HG03342 (cell line): ENCODE data around the gene GPR3.

Experiments
- ATAC-seq: cut with Tn5 transposase; IDR thresholded peaks from one replicate; pipeline ENCODE4 v1.9.1; 2021; ENCODE audit warnings: mild to moderate bottlenecking, moderate library complexity; ENCODE audit not compliant: unreplicated experiment

The GPR3 gene, protein sequence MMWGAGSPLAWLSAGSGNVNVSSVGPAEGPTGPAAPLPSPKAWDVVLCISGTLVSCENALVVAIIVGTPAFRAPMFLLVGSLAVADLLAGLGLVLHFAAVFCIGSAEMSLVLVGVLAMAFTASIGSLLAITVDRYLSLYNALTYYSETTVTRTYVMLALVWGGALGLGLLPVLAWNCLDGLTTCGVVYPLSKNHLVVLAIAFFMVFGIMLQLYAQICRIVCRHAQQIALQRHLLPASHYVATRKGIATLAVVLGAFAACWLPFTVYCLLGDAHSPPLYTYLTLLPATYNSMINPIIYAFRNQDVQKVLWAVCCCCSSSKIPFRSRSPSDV

DNA sequence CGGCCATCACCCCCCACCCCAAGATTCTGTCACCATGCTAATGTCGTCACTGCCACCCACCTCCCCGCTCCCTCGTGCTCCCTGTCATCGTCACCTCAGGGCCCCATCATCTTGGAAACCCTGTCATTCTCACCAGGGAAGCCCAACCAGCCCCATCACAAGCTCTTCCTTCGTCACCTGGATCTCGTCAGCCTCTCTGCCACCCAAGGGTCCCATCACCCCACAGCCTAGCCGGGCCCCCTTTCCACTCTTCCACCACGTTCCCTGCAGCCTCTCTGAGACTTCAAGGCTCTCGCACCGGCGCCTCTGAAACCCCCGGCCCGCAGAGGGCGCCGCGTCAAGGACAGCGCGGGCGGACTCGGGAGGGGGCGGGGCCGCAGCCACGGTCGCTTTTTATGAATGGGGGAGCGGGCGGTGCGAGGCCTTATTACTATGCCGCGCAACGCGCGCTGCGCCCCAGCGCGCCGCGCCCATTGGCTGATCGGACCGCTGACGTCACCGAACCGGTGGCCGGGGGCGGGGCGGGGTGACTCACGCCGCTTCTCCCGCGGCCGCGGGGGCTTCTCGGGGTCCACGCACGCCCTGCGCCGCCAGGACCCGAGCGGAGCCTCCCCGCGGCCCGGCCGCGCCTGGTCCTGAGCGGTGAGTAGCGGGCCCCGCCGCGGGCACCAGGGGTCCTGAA is at the start of gene GPR3:
TSS of gene GPR3 (plus strand) at position 527 of the 682 bp plus-strand sequence. CDS start 1,177 bp downstream, outside the sequence.
- peak; percentile 73 for ATAC-seq

DNA sequence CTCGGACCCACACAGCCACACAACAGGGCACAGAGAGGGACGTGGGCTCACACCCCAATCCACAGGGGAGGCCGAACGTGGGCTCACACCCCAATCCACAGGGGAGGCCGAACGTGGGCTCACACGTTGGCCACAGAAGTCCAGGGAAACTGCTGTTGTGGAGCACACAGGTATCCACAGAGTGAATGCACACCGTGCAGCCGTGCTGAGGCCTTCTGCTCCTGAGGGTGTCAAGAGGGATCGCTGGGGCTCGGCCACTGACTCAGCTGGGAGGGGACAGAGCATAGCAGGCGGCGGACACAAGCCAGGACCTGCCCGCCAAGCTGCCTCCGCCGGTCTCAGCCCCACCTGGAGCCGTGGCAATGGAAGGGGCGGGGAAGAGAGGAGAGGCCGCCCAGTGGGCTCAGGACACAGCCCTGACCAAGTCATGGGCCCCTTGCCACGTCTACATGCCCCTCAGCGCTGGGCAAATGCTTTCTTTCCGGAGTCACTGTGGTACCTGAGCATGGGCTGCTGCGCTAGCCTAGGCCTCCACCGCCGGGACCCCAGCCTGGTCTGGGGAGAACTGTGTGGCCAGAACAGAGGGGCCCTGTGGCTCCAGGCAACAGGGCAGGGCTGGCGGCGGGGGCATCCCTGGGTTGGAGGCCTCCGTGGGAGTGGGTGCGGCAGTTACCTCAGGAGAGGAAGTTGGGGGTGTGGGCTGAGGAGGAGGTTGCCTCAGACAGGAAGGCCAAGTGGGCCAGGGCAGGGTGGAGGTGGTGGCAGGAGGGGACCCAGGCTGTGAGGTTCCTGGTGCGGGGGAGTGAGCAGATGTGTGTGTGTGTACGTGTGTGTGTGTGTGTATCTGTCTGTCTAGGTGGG is 49.4 kb upstream of the GPR3 start:
- ATAC-seq: no peak

DNA sequence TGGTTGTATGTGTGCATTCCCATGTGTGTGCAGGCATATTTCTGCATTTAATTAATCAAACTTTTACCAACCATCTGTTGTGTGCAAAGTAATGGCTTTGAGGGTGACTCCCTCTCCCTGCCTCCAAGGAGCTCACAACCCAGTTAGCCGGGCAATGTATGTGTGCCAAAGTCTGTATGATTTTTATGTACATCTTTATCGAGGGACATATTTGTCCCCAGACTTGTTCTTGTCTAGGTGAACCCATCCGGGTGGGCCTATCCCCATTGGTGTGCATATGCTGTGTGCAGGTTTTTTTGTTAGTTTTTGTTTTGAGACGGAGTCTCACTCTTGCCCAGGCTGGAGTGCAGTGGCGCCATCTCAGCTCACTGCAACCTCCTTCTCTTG is 48.8 kb upstream of the GPR3 start:
- no peak for ATAC-seq

DNA sequence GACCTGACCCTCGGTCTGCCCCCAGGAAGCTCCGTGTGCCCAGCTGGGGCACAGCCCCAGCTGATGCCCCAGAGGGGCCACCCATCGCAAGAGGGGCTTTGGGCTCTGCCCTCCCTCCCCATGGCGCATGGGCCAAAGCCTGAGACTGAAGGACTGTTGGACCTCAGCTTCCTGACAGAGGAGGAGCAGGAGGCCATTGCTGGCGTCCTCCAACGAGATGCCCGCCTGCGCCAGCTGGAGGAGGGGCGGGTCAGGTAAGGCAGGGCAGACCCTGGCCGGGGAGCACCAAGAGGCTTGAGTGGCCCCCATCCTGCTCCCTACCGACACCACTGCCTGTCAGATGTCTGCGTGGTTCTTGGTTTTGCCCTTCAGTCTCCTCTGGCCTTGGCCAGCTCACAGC is 47.1 kb upstream of the GPR3 start:
- no peak for ATAC-seq

DNA sequence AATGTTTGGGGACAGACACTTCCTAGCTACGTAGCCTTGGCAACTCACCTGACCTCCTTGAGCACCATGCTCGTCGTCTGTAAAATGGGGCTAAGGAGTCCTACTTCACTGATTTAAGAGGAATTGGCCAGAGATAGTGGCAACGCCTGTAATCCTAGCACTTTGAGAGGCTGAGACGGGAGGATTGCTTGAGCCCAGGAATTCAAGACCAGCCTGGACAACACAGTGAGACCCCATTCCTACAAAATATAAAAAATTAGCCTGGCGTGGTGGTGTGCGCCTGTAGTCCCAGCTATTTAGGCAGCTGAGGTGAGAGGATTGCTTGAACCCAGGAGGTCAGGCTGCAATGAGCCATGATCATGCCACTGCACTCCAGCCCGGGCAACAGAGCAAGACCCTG is 46.1 kb upstream of the GPR3 start:
- ATAC-seq: no peak

DNA sequence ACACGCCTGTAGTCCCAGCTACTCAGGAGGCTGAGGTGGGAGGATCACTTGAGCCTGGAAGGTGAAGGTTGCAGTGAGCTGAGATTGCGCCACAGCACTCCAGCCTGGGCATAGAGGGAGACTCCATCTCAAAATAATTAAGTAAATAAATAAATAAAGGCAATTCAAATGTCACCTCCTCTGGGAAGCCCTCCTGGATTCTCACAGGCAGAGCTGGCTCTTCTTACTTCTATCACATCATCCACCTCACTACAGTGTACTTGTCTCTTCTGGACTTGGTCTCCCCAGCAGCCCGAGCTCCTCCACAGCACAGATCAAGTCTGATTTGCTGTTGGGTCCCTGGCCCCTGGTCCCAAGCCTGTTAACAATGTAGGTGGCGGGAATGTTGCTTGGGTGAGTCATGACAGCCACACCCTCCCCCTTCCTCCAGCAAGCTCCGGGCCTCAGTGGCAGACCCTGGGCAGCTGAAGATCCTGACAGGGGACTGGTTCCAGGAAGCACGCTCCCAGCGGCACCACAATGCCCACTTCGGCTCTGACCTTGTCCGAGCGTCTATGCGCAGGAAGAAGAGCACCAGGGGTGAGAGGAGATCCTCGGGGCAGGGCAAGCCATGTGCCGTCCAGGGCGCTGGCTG is 45.3 kb upstream of the GPR3 start:
- no peak for ATAC-seq

DNA sequence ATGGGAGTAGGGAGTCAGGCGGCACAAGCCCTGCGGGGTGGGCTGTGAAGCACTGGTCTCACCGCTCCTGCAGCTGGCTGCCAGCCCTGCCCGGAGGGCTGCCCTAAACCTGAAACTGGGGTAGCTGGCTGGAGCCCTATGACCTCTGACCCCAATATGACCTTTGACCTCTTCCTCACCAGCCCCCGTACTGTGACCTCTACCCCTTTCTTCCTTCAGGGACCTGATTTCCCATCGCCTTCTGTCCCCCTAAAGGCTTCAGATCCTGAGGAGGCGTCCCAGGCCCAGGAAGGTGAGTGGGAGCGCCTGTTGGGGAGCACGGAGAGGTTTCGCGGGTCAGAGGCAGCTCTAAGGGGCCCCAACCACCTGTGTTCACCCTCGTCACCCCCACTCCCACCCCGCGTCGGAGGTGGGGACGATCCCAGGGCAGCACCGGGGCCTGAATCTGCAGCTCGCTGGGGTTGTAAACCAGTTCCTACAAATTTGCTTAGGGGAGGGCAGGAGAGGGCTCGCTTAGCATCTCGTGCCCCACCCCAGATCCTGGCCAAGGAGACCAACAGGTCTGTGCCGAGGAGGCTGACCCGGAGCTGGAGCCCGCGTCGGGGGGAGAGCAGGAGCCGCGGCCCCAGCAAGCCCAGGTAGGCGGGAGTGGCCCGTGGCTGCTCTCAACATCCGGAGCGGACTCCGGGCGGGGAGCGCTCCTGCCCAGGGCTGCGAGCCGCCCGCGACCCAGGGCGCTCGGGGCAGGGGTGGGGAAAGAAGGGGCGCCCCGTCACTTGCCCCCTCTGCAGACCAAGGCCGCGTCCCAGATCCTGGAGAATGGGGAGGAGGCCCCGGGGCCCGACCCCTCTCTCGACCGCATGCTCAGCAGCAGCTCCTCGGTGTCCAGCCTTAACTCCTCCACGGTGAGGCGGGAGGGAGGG is 43.3 kb upstream of the GPR3 start:
- ATAC-seq: no peak

DNA sequence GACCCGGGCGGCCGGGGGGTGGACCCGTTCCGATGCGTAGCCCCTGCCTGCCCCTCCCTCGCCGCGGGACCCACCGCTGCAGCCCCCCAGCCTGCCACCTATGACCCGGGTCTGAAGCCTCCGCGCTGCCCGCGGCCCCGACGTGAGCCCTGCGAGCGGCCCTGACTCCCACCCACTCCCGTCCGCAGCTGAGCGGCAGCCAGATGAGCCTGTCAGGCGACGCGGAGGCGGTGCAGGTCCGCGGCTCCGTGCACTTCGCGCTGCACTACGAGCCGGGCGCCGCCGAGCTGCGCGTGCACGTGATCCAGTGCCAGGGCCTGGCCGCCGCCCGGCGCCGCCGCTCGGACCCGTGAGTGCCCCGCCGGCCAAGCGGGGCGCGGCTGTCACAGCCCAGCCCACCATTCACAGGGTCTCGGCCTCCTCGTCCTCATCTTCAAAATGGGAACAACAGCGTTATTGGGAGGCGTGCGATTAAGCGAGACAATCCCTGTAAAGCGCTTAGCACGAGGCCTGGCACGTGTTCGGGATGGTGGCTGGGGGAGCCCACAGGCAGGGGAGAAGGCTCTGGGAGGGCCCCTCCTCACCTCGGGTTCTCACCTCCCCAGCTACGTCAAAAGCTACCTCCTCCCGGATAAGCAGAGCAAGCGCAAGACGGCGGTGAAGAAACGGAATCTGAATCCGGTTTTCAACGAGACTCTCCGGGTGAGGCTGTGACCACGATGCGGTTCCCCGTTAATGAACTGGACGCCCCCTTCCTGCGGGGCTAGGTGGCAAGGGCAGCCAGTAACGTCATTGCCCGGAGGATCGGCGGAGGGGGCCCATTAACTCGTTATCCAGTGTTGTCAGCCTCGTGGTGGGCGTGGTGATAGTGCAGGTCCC is 42.4 kb upstream of the GPR3 start:
- ATAC-seq: no peak

DNA sequence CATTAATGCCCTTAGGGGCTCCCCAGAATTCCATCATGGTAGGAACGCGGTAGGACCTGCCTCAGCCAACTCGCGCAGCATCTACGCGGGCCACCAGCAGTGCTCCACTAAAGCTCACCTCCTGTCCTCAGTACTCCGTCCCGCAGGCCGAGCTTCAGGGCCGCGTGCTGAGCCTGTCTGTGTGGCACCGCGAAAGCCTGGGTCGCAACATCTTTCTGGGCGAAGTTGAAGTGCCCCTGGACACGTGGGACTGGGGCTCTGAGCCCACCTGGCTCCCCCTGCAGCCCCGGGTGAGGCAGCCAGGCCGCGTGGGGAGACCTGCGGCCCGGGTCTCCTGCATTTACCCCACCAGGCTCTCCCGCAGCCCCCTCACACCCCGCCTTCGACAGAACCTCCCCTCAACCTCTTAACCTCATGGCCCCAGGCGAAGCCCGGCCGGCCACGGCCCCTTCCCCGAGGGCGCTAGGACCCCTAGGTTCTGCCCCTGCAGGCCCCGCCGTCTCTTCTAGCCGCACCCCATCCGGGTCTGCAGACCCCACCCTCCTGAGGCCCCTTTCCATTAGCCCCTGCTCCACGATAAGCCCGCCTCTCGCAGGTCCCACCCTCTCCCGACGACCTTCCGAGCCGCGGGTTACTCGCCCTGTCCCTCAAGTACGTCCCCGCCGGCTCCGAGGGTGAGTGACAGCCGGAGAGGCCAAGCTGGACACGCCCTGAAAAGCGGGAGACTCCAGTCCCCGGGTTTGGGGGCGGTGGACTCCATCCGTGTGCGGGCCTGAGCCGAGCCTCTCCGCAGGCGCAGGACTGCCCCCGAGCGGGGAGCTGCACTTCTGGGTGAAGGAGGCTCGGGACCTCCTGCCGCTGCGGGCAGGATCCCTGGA is 41.5 kb upstream of the GPR3 start:
- no peak for ATAC-seq

DNA sequence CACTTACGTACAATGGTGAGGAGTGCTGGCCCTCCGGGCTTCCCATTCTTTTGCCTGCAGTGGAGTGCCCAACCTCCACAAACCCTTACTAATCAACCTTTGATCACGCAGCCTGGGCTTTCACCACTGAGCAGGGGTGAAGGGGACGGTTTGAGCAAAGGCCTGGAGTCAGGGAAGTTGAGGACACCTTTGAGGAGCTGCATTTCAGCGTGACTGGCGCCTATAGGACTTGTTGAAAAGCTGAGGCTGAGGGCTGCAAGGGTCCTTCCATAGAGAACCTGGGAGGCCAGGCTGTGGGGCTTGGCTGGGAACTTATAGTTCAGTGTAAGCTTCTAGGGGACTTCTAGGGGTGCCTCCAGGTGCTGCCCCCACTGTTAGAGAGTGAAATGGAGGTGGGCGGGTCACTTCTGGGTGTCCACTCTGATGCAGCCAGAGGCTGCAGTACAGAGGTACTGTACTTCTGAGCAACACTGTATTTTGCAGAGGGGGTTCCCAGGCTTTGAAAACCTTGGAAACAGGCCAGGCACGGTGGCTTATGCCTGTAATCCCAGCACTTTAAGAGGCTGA is 40.8 kb upstream of the GPR3 start:
- ATAC-seq: no peak

DNA sequence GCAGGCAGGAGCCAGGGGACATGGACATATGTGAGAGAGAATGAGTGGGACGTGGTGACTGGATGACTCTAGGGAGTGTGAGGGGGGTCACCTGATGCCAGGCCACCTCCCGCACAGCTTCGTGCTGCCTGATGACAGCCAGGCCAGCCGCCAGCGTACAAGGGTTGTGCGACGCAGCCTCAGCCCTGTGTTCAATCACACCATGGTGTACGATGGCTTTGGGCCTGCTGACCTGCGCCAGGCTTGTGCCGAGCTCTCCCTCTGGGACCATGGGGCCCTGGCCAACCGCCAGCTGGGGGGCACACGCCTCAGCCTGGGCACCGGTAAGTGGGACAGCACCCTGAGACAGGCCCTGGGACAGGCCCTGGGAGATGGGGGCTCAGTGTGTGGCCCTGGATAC is 39.3 kb upstream of the GPR3 start:
- ATAC-seq: no peak

DNA sequence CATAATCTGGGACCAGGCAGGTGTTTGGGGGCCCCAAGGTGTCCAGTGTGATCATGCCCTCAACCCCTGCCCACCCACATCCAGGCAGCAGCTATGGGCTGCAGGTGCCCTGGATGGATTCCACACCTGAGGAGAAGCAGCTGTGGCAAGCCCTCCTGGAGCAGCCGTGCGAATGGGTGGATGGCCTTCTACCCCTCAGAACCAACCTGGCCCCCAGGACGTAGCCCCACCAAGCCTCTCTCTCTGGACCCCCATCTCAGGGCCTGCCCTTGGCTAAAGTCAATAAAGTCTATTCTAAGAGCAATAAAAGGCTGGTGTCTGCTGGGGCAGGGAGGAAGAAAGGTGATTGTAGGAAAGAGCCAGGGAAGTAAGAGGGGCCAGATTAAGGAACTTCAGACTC is 38.8 kb upstream of the GPR3 start:
- no peak for ATAC-seq

DNA sequence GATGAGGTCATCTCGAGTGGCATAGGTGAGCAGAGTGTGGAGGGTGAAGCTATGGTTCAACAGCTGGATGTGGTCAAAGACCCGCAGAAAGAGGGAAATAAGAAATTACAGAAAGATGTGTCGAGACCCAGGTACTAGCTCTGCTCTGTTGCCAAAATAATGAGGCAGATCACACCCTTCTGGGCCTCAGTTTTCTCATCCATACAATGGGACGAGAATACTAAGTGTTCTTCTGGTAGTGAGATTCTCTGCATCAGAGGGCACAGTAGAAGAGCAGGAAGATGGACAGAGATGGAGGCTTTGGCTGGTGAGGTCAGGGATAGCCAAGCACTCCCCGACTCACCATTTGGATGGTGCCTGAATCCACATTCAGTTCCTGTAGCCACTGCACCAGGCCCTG is 36.7 kb upstream of the GPR3 start:
- no peak for ATAC-seq

DNA sequence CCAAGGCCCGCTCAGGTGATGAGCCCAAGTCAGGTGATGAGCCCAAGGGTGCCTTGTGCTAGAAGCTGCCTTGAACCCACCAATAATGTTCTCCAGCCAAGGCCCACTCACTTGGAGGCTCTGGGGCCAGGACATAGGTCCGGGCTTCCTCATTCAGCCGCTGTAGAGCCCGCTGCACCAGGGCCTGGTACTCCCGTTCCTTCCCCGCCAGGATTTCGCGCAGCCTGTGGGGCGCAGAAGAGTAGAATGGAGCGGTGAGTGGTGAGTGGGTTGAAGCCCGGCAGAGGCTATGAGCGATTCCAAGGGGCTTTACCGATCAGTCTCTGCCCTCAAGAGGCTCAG is 36.2 kb upstream of the GPR3 start:
- ATAC-seq: no peak

DNA sequence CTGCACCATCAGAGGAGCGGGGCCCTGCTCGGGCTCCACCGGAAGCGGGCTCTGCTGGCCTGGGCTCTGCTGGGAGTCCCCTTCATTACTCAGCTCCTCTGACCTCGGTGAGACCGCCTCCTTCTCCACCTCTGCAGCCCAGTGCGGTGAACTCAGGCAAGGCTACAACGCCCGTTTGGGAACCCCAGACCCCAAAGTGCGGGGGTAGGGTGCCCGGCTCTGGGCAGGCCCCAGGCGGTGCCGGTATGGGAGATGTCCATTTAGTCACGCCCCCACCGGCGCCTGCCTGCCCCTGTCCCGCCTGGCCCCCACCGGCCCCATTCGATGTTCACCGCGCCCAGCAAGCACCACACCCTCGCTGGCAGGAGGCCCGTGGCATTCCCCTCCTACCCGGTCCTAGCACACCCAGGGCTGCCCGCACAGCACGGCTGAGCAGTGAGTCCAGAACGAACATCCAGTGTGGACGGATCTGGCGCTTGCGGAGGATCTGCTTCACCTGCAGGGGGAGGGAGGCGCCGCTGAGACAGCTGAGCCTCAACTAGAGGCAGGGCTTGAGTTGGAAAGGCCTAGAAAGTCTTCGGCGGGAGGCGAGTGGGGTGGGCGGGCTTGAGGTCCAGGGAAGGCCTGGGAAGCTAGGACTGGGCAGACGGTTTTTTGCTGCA is 35.7 kb upstream of the GPR3 start:
- no peak for ATAC-seq

DNA sequence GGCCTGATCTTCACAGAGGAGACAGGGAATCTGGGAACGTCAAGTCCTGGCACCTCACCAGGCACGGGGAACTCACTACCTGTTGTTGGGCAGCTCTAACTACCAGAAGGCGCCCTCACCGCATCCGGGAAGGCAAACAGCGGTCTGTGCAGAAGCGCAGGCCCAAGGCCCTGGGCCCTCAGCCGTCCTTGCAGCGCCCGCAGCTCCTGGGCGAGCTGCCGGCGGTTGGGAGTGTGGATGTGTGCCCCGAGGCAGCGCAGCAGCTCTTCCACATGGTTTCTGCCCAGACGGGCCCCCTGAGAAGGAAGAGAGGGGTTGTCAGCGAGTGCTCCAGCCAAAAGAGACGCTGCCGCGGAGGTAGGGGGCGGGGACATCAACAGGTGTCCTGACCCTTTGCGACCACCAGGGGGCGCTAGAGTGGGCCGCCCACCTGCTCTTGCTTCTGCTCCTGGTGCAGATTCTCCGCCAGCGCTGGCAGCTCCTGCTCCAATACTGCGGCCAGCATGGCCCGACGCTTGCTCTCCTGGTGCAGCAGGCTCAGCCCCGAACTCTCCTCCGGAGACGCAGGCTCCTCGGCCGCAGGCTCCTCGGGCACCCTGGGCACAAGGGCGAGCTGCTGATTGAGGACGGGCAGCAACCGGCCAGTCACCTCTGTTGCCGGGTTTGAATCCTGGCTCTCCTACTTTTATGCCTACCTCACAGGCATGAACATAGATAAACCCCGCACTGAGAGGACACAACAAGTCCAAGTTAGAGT is 35.0 kb upstream of the GPR3 start:
- no peak for ATAC-seq
